AG20443 (cell line): ENCODE results near the gene CYRIA.

Source experiments
- DNase-seq: peaks from one replicate; pipeline ENCODE4 v3.0.0; 2012; ENCODE audit warnings: low spot score, mixed read lengths

The CYRIA gene

GRCh38 chr2:16650287-16651249 is 15.1 kb downstream of the CYRIA start:
- DNase-seq, result peak; percentile 60

GRCh38 chr2:16649353-16650286 is 16.0 kb downstream of the CYRIA start:
- DNase-seq, result no peak

- DNase-seq, result no peak
Observed at GRCh38 chr2:16647992-16648617, 17.5 kb downstream of the CYRIA start.

- DNase-seq, result no peak
Observed at GRCh38 chr2:16645775-16646559, 19.7 kb downstream of the CYRIA start.

- DNase-seq, result no peak
Observed at GRCh38 chr2:16645088-16645487, 20.5 kb downstream of the CYRIA start.

- no peak for DNase-seq
Observed at GRCh38 chr2:16644221-16644925, 21.3 kb downstream of the CYRIA start.

- DNase-seq, result no peak
Observed at GRCh38 chr2:16643099-16643498, 22.5 kb downstream of the CYRIA start.

GRCh38 chr2:16642088-16642487 is 23.5 kb downstream of the CYRIA start:
- no peak for DNase-seq

- no peak for DNase-seq
Observed at GRCh38 chr2:16641509-16641908, 24.1 kb downstream of the CYRIA start.

GRCh38 chr2:16640867-16641266 is 24.8 kb downstream of the CYRIA start:
- no peak for DNase-seq

- DNase-seq, result no peak
Observed at GRCh38 chr2:16640001-16640700, 25.5 kb downstream of the CYRIA start.

GRCh38 chr2:16639431-16639830 is 26.2 kb downstream of the CYRIA start:
- no peak for DNase-seq

- no peak for DNase-seq
Observed at GRCh38 chr2:16638946-16639345, 26.7 kb downstream of the CYRIA start.

- no peak for DNase-seq
Observed at GRCh38 chr2:16637304-16637703, 28.3 kb downstream of the CYRIA start.

GRCh38 chr2:16635791-16636699 is 29.6 kb downstream of the CYRIA start:
- DNase-seq, result no peak

- no peak for DNase-seq
Observed at GRCh38 chr2:16633621-16634430, 31.8 kb downstream of the CYRIA start.

- no peak for DNase-seq
Observed at GRCh38 chr2:16632598-16632997, 33.0 kb downstream of the CYRIA start.

- DNase-seq, result no peak
Observed at GRCh38 chr2:16630463-16630862, 35.2 kb downstream of the CYRIA start.
